Epithelial cell of esophagus (primary cell): ENCODE measurements around the gene GPC6.

Source experiments
- DNase-seq: peaks from one replicate; pipeline ENCODE4 v3.0.0; 2010; ENCODE audit warnings: low read depth
- H3K4me3 ChIP-seq: 2 replicates; pipeline ENCODE4 v1.5.1; 2011; ENCODE audit warnings: mild to moderate bottlenecking, low read length, control low read depth
- TF ChIP-seq, protein P1 (sequence below): IDR thresholded peaks from 2 replicates; pipeline ENCODE4 v1.5.1; 2011; ENCODE audit warnings: low read depth, mild to moderate bottlenecking, low read length, control low read depth, inconsistent platforms; ENCODE audit not compliant: insufficient read depth; ENCODE audit errors: missing control alignments

Gene GPC6

GRCh38 chr13:93875547-93875946 lies 648.9 kb downstream of the GPC6 start:
- TF ChIP-seq, protein P1, sequence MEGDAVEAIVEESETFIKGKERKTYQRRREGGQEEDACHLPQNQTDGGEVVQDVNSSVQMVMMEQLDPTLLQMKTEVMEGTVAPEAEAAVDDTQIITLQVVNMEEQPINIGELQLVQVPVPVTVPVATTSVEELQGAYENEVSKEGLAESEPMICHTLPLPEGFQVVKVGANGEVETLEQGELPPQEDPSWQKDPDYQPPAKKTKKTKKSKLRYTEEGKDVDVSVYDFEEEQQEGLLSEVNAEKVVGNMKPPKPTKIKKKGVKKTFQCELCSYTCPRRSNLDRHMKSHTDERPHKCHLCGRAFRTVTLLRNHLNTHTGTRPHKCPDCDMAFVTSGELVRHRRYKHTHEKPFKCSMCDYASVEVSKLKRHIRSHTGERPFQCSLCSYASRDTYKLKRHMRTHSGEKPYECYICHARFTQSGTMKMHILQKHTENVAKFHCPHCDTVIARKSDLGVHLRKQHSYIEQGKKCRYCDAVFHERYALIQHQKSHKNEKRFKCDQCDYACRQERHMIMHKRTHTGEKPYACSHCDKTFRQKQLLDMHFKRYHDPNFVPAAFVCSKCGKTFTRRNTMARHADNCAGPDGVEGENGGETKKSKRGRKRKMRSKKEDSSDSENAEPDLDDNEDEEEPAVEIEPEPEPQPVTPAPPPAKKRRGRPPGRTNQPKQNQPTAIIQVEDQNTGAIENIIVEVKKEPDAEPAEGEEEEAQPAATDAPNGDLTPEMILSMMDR: no peak
- no peak overlapping the region for H3K4me3 ChIP-seq
- peak; percentile 62 for DNase-seq

GRCh38 chr13:93876236-93876635 lies 649.6 kb downstream of the GPC6 start:
- DNase-seq: no peak
- H3K4me3 ChIP-seq: no peak overlapping the region
- TF ChIP-seq, protein P1: no peak

DNA sequence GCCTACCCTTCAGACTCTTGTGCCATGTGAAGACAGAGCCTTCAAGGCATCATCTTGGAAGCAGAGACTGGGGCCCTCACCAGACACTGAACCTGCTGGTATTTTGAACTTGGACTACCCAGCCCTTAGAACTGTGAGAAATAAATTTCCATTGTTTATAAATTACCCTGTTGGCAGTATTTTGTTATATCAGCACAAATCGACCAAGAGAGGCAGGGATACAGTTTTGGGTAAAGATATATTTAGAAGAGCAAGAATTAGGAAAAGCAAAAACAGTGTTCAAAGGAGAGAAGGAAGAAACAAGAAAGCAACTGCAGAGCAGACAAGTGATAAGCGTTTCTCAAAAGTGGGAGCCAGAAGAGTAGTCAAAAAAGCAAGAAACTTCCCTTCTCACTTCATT lies 652.1 kb downstream of the GPC6 start:
- no peak overlapping the region for H3K4me3 ChIP-seq
- TF ChIP-seq, protein P1: no peak
- DNase-seq: no peak

DNA sequence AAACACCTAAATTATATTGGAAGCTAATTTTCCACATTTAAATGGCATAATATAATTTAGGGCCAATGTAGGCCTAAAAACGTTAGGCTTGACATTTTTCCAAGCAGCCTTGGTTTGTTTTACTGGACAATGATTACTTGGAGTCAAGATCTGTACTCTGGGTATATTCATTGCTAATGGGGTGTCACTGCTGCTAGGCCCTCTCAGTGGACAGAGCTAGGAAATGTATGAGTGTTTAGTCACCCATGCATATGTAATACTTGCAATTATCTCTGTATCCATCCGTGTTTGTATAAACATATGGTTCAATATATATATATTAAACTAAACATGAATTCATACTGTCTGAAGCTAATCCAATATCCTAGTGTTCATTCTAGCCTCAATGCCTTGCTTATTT lies 654.8 kb downstream of the GPC6 start:
- no peak for DNase-seq
- no peak overlapping the region for H3K4me3 ChIP-seq
- TF ChIP-seq, protein P1: no peak

GRCh38 chr13:93882086-93882651 lies 655.6 kb downstream of the GPC6 start:
- TF ChIP-seq, protein P1: no peak
- no peak for DNase-seq
- H3K4me3 ChIP-seq: no peak overlapping the region

GRCh38 chr13:93889430-93889951 lies 662.9 kb downstream of the GPC6 start:
- TF ChIP-seq, protein P1: no peak
- DNase-seq: no peak
- no peak overlapping the region for H3K4me3 ChIP-seq

- H3K4me3 ChIP-seq: no peak overlapping the region
- TF ChIP-seq, protein P1: no peak
- no peak for DNase-seq
Observed at GRCh38 chr13:93899981-93900380, 673.4 kb downstream of the GPC6 start.
